H1 (cell line): Measurements from ENCODE around the gene ZNF469. TPM values are rescaled to one million over a fixed set of nuclear protein-coding genes. Genes with fewer than 3 reads are reported as not detected.

Source experiments
- CTCF ChIA-PET: fragments of 300-600 bp; sonication (Branson Sonifier 250); formaldehyde crosslinking; loops from one replicate; lab custom pipeline; 2021; ENCODE audit not compliant: partially characterized antibody; lab: Charles Lee
- POLR2A ChIA-PET: fragments of 300-600 bp; sonication (Branson Sonifier 250); formaldehyde crosslinking; loops from one replicate; lab custom pipeline; 2021; ENCODE audit warnings: inconsistent platforms; ENCODE audit not compliant: partially characterized antibody; lab: Charles Lee
- DNase-seq, 2 experiments: peaks; one replicate each; pipeline versions ENCODE4 v3.0.0 to v3.0.0-alpha.2; 2010 to 2022; ENCODE audit warnings: low spot score in 2 of 2, low read depth in 1 of 2, mixed read lengths in 1 of 2
- FAIRE-seq: peaks from 2 replicates; lab custom pipeline; 2011; peaks lifted over from hg19 to GRCh38; lab: Jason Lieb, UNC
- H2AFZ ChIP-seq: 2 replicates; pipeline ENCODE4 v1.8.1; 2012; ENCODE audit warnings: low read length, inconsistent platforms
- H2AK5ac ChIP-seq: 2 replicates; pipeline ENCODE4 v1.6.1; 2013; ENCODE audit warnings: low read depth, low read length
- H2BK120ac ChIP-seq: replicated peaks from 2 replicates; pipeline ENCODE3; 2013; ENCODE audit warnings: low read depth, low read length, inconsistent platforms
- H2BK12ac ChIP-seq: 2 replicates; pipeline ENCODE4 v1.6.1; 2013; ENCODE audit warnings: low read depth, low read length
- H2BK15ac ChIP-seq: 2 replicates; pipeline ENCODE4 v1.6.1; 2013; ENCODE audit warnings: low read length
- H2BK20ac ChIP-seq: 2 replicates; pipeline ENCODE4 v1.6.1; 2013; ENCODE audit warnings: low read length
- H2BK5ac ChIP-seq: 2 replicates; pipeline ENCODE4 v1.6.1; 2013; ENCODE audit warnings: low read depth, low read length
- H3K14ac ChIP-seq: 2 replicates; pipeline ENCODE4 v1.6.1; 2013; ENCODE audit warnings: inconsistent platforms; ENCODE audit not compliant: insufficient read length
- H3K18ac ChIP-seq: 2 replicates; pipeline ENCODE4 v1.6.1; 2013; ENCODE audit warnings: low read length; ENCODE audit errors: extremely low read depth
- H3K23ac ChIP-seq: 2 replicates; pipeline ENCODE4 v1.6.1; 2013; ENCODE audit warnings: inconsistent platforms; ENCODE audit not compliant: insufficient read length
- H3K23me2 ChIP-seq: 2 replicates; pipeline ENCODE4 v1.6.1; 2013; ENCODE audit warnings: low read depth, low read length
- H3K27ac ChIP-seq: 2 replicates; pipeline ENCODE4 v1.6.1; 2011; ENCODE audit warnings: low read depth, low read length, inconsistent platforms
- H3K27me3 ChIP-seq, 4 experiments: replicated peaks in 1 of 4; 1 replicate in 1 of 4; 2 replicates in 3 of 4; pipeline versions ENCODE4 v1.6.1 to v1.8.1; 2011 to 2013; ENCODE audit warnings: low read length in 3 of 4, mild to moderate bottlenecking in 3 of 4, inconsistent platforms in 2 of 4, mixed read lengths in 2 of 4, moderate library complexity in 1 of 4; ENCODE audit not compliant: control insufficient read depth in 3 of 4, insufficient read depth in 3 of 4; ENCODE audit errors: extremely low read depth in 1 of 4
- H3K36me3 ChIP-seq, 4 experiments: 2 replicates each; pipeline versions ENCODE4 v1.6.1 to v1.8.1; 2011 to 2013; ENCODE audit warnings: mild to moderate bottlenecking in 4 of 4, low read length in 3 of 4, moderate library complexity in 2 of 4, control low read depth in 1 of 4, inconsistent platforms in 1 of 4; ENCODE audit not compliant: insufficient read depth in 4 of 4, control insufficient read depth in 2 of 4
- H3K4ac ChIP-seq: replicated peaks from 2 replicates; pipeline ENCODE3; 2013; ENCODE audit warnings: low read length, low read depth, mixed read lengths, inconsistent platforms; ENCODE audit not compliant: insufficient read length
- H3K4me1 ChIP-seq, 4 experiments: replicated peaks in 1 of 4; 1 replicate in 1 of 4; 2 replicates in 3 of 4; pipeline versions ENCODE4 v1.6.1 to v1.8.1; 2011 to 2013; ENCODE audit warnings: low read length in 3 of 4, inconsistent platforms in 2 of 4, mixed read lengths in 1 of 4; ENCODE audit not compliant: insufficient read depth in 4 of 4, control insufficient read depth in 3 of 4
- H3K4me2 ChIP-seq, 2 experiments: 2 replicates each; pipeline versions ENCODE4 v1.6.1 to v1.8.1; 2011 to 2013; ENCODE audit warnings: low read depth in 2 of 2, low read length in 2 of 2, control low read depth in 1 of 2, inconsistent platforms in 1 of 2, mild to moderate bottlenecking in 1 of 2; ENCODE audit not compliant: insufficient read depth in 1 of 2
- H3K4me3 ChIP-seq, 4 experiments: fragments of 200-600, 300-600 bp in 1 of 4; sonication (generic), shearing (Covaris generic), sonication (Bioruptor Twin) in 1 of 4; 2 replicates each; pipeline versions ENCODE4 v1.5.1 to v1.8.1; 2011 to 2016; ENCODE audit warnings: low read length in 4 of 4, low read depth in 3 of 4, control low read depth in 2 of 4, inconsistent platforms in 2 of 4, mild to moderate bottlenecking in 2 of 4, mixed read lengths in 1 of 4, moderate library complexity in 1 of 4; ENCODE audit not compliant: insufficient read depth in 2 of 4; ENCODE audit errors: extremely low read depth in 1 of 4
- H3K56ac ChIP-seq: replicated peaks from 2 replicates; pipeline ENCODE3; 2013; ENCODE audit warnings: low read depth, mild to moderate bottlenecking, mixed read lengths, low read length, inconsistent platforms; ENCODE audit not compliant: insufficient read length
- H3K79me1 ChIP-seq: 2 replicates; pipeline ENCODE4 v1.6.1; 2013; ENCODE audit warnings: low read depth, low read length, control low read depth
- H3K79me2 ChIP-seq, 2 experiments: 2 replicates each; pipeline versions ENCODE4 v1.6.1 to v1.8.1; 2012 to 2013; ENCODE audit warnings: low read length in 2 of 2, mild to moderate bottlenecking in 2 of 2, inconsistent platforms in 1 of 2; ENCODE audit not compliant: insufficient read depth in 2 of 2, control insufficient read depth in 1 of 2
- H3K9ac ChIP-seq, 4 experiments: replicated peaks in 1 of 4; 1 replicate in 1 of 4; 2 replicates in 3 of 4; pipeline versions ENCODE4 v1.6.1 to v1.8.1; 2011 to 2013; ENCODE audit warnings: low read depth in 3 of 4, low read length in 3 of 4, control low read depth in 2 of 4, mild to moderate bottlenecking in 2 of 4, moderate library complexity in 2 of 4, inconsistent platforms in 1 of 4; ENCODE audit errors: extremely low read depth in 1 of 4
- H3K9me3 ChIP-seq, 2 experiments: 2 replicates each; pipeline versions ENCODE4 v1.6.1 to v1.8.1; 2012 to 2013; ENCODE audit warnings: mild to moderate bottlenecking in 2 of 2, moderate library complexity in 2 of 2, control low read depth in 1 of 2, inconsistent platforms in 1 of 2, low read depth in 1 of 2, low read length in 1 of 2, mixed read lengths in 1 of 2; ENCODE audit not compliant: insufficient read depth in 2 of 2
- H4K20me1 ChIP-seq, 2 experiments: replicated peaks in 1 of 2; 2 replicates each; pipeline versions ENCODE3 to v1.8.1; 2011 to 2013; ENCODE audit warnings: inconsistent platforms in 2 of 2, low read length in 2 of 2, mild to moderate bottlenecking in 1 of 2; ENCODE audit not compliant: insufficient read depth in 2 of 2, control insufficient read depth in 1 of 2
- H4K5ac ChIP-seq: 2 replicates; pipeline ENCODE4 v1.6.1; 2013; ENCODE audit warnings: low read length, low read depth, mixed read lengths, inconsistent platforms; ENCODE audit not compliant: insufficient read length
- H4K8ac ChIP-seq: 2 replicates; pipeline ENCODE4 v1.8.0; 2013; ENCODE audit warnings: mild to moderate bottlenecking, moderate library complexity, low read length, inconsistent platforms; ENCODE audit not compliant: insufficient read depth; ENCODE audit errors: extremely low read depth
- H4K91ac ChIP-seq: replicated peaks from 2 replicates; pipeline ENCODE3; 2013; ENCODE audit warnings: low read length, mixed read lengths, inconsistent platforms; ENCODE audit not compliant: insufficient read length
- ASH2L ChIP-seq: fragments of 200-600, 300-600 bp; sonication (generic); IDR thresholded peaks from one replicate; pipeline ENCODE4 v1.7.1; 2017; ENCODE audit warnings: low read length
- BACH1 ChIP-seq: IDR thresholded peaks from 2 replicates; pipeline ENCODE4 v1.6.1; 2012; ENCODE audit warnings: low read length, improper control_type of control experiment
- BCL11A ChIP-seq, 2 experiments: IDR thresholded peaks; one replicate each; pipeline ENCODE4 v1.6.1; 2011; ENCODE audit warnings: low read depth in 2 of 2, low read length in 2 of 2, mild to moderate bottlenecking in 2 of 2
- CHD1 ChIP-seq: IDR thresholded peaks from 2 replicates; pipeline ENCODE4 v1.6.1; 2012; ENCODE audit warnings: low read depth, low read length, improper control_type of control experiment
- FOSL1 ChIP-seq: IDR thresholded peaks from 2 replicates; pipeline ENCODE4 v1.6.1; 2011; ENCODE audit warnings: mild to moderate bottlenecking, low read depth, low read length, moderate library complexity; ENCODE audit not compliant: insufficient read depth
- GTF2F1 ChIP-seq: IDR thresholded peaks from 2 replicates; pipeline ENCODE4 v1.6.1; 2012; ENCODE audit warnings: low read depth, low read length, improper control_type of control experiment, borderline replicate concordance
- JUN ChIP-seq: IDR thresholded peaks from 2 replicates; pipeline ENCODE4 v1.6.1; 2011; ENCODE audit warnings: low read depth, mild to moderate bottlenecking, improper control_type of control experiment, low read length
- NRF1 ChIP-seq: IDR thresholded peaks from 2 replicates; pipeline ENCODE4 v1.6.1; 2011; ENCODE audit warnings: mild to moderate bottlenecking, low read depth, low read length, improper control_type of control experiment
- POLR2A ChIP-seq, 2 experiments: IDR thresholded peaks; 1 replicate in 1 of 2; 2 replicates in 1 of 2; pipeline ENCODE4 v1.6.1; 2011; ENCODE audit warnings: low read depth in 2 of 2, low read length in 2 of 2, mild to moderate bottlenecking in 2 of 2; ENCODE audit errors: control extremely low read depth in 1 of 2
- SIN3A ChIP-seq, 2 experiments: IDR thresholded peaks in 1 of 2; conservative IDR thresholded peaks in 1 of 2; 2 replicates each; pipeline ENCODE4 v1.6.1; 2011 to 2012; ENCODE audit warnings: low read length in 2 of 2, improper control_type of control experiment in 1 of 2, low read depth in 1 of 2, mild to moderate bottlenecking in 1 of 2
- SP2 ChIP-seq: IDR thresholded peaks from 2 replicates; pipeline ENCODE4 v1.6.1; 2012; ENCODE audit warnings: mild to moderate bottlenecking, low read length, inconsistent platforms
- SUZ12 ChIP-seq: fragments of 200-600 bp; sonication (generic); IDR thresholded peaks from 2 replicates; pipeline ENCODE4 v1.6.1; 2012; ENCODE audit warnings: mild to moderate bottlenecking, inconsistent platforms, low read length, moderate library complexity, mixed read lengths
- YY1 ChIP-seq: IDR thresholded peaks from 2 replicates; pipeline ENCODE4 v1.6.1; 2011; ENCODE audit warnings: low read depth, mild to moderate bottlenecking, low read length
- ZNF274 ChIP-seq: IDR thresholded peaks from 2 replicates; pipeline ENCODE4 v1.7.0; 2012; ENCODE audit warnings: low read length, borderline replicate concordance; ENCODE audit errors: extremely low read depth
- whole genome bisulfite sequencing, 2 experiments: shearing (Covaris generic) in 1 of 2; methylation state at CpG; one replicate each; pipeline versions ENCODE4 v1.1.6 to v1.1.7; 2013 to 2015; ENCODE audit warnings: low lambda C conversion rate in 2 of 2, mixed read lengths in 2 of 2, inconsistent platforms in 1 of 2, low coverage in 1 of 2, missing lambda C conversion rate in 1 of 2; ENCODE audit not compliant: insufficient replicate concordance in 2 of 2, insufficient coverage in 1 of 2, insufficient read length in 1 of 2; ENCODE audit errors: extremely low coverage in 1 of 2, missing lambda C conversion rate in 1 of 2; 5-methylcytosine and 5-hydroxymethylcytosine counted together
- polyA plus RNA-seq, 7 experiments: library from polyadenylated mRNA; depleted of rRNA in 3 of 7; stranded (reverse) in 5 of 7; unstranded in 2 of 7; fragments of >200 nt in 5 of 7; fragments of 200-250 nt in 2 of 7; gene quantifications; 1 replicate in 5 of 7; 2 replicates in 1 of 7; 4 replicates in 1 of 7; pipeline versions ENCODE4 v1.2.1 to v1.2.3, GENCODE V29; 2011 to 2013; ENCODE audit warnings: missing spikeins in 2 of 7, mixed read lengths in 2 of 7
- total RNA-seq: library from RNA; stranded (reverse); fragmentation: NEBNext Ultra II Directional; extraction: Animal tissue kit (Norgen Biotek cat#: 25700); gene quantifications from 2 replicates; pipeline ENCODE4 v1.2.1, GENCODE V29; 2021

Gene ZNF469
- total and polyA plus RNA-seq, 2 of the 8 experiments (the other 6 are each of a cell fraction or from before 2014, with no cell fraction given): 0.30 to 1.8 TPM

- no peak for DNase-seq
- no peak overlapping the region for H3K18ac ChIP-seq
- no peak overlapping the region for H2BK120ac ChIP-seq
- FAIRE-seq: no peak
- no peaks in the 10 kb centered on the region for H3K79me2 ChIP-seq
- H3K23me2 ChIP-seq: peaks cover 2% of the 10 kb centered on the region; the same call in 1 of the 2 replicates
- no peak overlapping the region for H3K23ac ChIP-seq
- H3K79me1 ChIP-seq: no peaks in the 10 kb centered on the region
- H3K14ac ChIP-seq: no peak overlapping the region
- ChIA-PET POLR2A (no interaction called here), CTCF (interaction anchor here (0.7 kb wide), 1 partner anchor 11 kb away, joined by 3 read pairs; no protein-coding TSS in a partner anchor)
- no peak overlapping the region for H3K4ac ChIP-seq
- no peak for TF ChIP-seq FOSL1
- no peak for TF ChIP-seq CHD1
- no peak for TF ChIP-seq BCL11A (IDR thresholded peaks at IDR 0.05; ENCODE audit: low read depth in 2 of 2, low read length in 2 of 2)
- no peak for TF ChIP-seq NRF1
- no peak for TF ChIP-seq SUZ12
- TF ChIP-seq SP2: no peak
- TF ChIP-seq GTF2F1: no peak
- TF ChIP-seq YY1: no peak
- no peak for TF ChIP-seq ASH2L
- TF ChIP-seq BACH1: no peak
- TF ChIP-seq POLR2A (IDR thresholded peaks at IDR 0.05; ENCODE audit: control extremely low read depth in 1 of 2, low read depth in 2 of 2, low read length in 2 of 2): no peak
- no peak for TF ChIP-seq SIN3A (conservative IDR thresholded peaks at IDR 0.05 in 1 of 2, IDR thresholded peaks at IDR 0.05 in 1 of 2; ENCODE audit: low read depth in 1 of 2, low read length in 2 of 2)
- no peak for TF ChIP-seq ZNF274
- no peak for TF ChIP-seq JUN
- WGBS, 2 experiments: 86% methylated on average over 6 of the region's 6 CpGs; no CpG with 5 or more reads in 1 of the 2 experiments
- H4K8ac ChIP-seq: no peak overlapping the region
- peaks cover 0 to 6% of the 10 kb centered on the region in 2 experiments; a peak in 1 of 4 replicates for H3K9me3 ChIP-seq
- H3K27ac ChIP-seq: no peak overlapping the region
- H3K4me3 ChIP-seq: no peak overlapping the region
- H4K5ac ChIP-seq: no peak overlapping the region
- no peak overlapping the region for H2BK12ac ChIP-seq
- no peak overlapping the region for H2BK15ac ChIP-seq
- H2BK5ac ChIP-seq: no peak overlapping the region
- H3K36me3 ChIP-seq: no peaks in the 10 kb centered on the region
- H4K91ac ChIP-seq: no peak overlapping the region
- no peak overlapping the region for H3K9ac ChIP-seq
- no peak overlapping the region for H2BK20ac ChIP-seq
- H3K4me1 ChIP-seq: no peaks in the 10 kb centered on the region
- H3K4me2 ChIP-seq: no peak overlapping the region
- H3K56ac ChIP-seq: no peak overlapping the region
- no peak overlapping the region for H2AFZ ChIP-seq
- 0 out of 7 replicates have a peak, but pooled peaks cover 0 to 2% (median 0%) of the 10 kb centered on the region in 4 experiments for H3K27me3 ChIP-seq
- no peak overlapping the region for H2AK5ac ChIP-seq
- peaks cover 0 to 4% of the 10 kb centered on the region in 2 experiments for H4K20me1 ChIP-seq
Observed at GRCh38 chr16:88392616-88393015, 9.9 kb downstream of the ZNF469 start.
